Fibroblast of upper back skin (primary cell): ENCODE data around the gene MDC1.
"Not testable (repeated sequence)": the region's sequence is repeated elsewhere in the genome, so short reads cannot be mapped to it uniquely, and the experiment has no call there.

Experiments
- DNase-seq: peaks from one replicate; pipeline ENCODE4 v3.0.0-alpha.2; 2013

The MDC1 gene

DNA sequence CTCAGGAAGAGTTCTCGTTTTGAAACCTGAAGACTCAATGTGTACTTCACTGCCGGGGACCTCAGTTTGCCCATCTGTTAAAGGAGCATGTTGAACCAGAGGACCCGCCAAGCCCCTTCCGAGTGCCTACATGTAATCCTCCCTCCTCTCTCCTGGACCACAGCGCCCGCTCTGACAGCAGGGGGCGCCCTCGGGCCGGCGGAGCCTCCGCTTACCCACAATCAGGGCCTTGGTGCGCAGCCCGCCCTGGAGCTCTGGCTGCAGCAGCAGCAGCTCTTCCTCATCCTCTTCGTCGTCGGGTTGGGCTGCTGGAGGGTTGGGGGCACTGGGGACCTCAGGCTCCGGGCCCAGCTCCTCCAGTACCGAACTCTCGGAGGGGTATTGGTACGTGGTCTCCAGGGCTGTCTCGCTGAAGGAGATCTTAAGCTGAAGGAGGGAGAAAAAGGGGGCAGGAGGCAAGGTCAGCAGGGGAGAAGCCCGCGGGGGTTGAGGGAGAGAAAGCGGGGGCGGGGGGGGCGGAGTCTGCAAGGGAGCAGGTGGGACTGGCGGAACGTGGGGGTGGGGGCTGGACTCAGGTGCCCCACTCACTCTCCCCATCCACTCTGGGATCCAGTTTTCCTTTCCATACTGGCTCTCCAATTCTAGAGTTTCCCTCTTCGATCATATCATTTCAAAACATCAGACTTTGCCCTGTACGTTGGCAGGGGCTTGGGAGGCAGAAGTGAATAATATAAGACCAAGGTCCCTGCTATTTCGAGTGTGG, 37.9 kb downstream of the MDC1 start:
- peak; percentile 77 for DNase-seq

- no peak for DNase-seq
Observed at GRCh38 chr6:30676660-30677285, 40.3 kb downstream of the MDC1 start.

GRCh38 chr6:30672445-30673253, 44.4 kb downstream of the MDC1 start, which contains the start of gene DHX16:
DHX16 (minus strand) TSS chr6:30673006; CDS start chr6:30672841, 165 bp downstream.
- DNase-seq: peak; percentile 98

DNA sequence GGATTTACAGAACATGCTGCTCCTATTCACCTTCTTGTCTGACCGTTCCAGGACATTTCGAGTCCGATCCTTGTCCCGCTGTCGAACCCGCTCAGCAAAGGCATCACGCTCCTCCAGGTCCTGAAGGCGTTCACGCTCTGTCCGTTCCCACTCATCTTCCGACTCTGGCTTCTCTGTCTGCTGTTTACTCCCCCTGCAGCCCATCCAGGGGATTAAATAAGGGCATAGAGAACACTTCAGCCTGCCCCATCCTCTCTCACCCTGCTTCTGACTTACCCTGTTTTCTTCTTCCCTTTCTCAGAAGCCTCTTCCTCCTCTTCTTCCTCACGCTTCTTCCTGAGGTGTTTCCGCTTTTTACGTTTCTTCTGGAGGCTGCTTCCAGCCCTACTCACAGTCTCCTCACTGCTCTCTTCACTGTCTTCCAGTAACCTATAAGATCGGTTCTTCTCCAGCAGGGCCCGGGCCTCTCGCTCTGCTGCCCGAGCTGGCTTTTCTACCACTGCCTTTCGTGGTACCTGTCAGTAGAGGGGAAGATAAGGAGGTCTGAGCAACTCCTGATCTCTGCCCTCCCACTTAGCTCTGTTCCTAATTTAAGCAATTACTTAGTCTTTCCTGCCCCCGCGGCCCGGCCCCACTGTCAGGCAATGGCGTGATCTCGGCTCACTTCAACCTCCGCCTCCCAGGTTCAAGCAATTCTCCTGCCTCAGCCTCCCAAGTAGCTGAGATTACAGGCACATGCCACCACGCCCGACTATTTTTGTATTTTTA, 46.1 kb downstream of the MDC1 start:
- DNase-seq: no peak

DNA sequence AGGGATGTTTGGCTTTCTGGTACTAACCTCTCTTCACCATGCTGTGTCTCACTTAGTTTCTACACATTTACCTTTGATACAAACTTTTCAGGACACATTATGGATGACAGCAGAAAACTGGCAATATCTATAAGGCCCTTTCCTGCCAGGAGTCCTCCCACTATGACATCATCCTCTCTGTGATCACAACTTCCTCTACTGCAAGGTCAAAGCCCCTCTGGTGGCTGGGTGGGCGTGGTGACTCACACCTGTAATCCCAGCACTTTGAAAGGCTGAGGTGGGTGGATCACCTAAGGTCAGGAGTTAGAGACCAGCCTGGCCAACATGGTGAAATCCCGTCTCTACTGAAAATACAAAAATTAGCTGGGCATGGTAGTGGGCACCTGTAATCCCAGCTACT, 50.8 kb downstream of the MDC1 start:
- not testable (repeated sequence) for DNase-seq

DNA sequence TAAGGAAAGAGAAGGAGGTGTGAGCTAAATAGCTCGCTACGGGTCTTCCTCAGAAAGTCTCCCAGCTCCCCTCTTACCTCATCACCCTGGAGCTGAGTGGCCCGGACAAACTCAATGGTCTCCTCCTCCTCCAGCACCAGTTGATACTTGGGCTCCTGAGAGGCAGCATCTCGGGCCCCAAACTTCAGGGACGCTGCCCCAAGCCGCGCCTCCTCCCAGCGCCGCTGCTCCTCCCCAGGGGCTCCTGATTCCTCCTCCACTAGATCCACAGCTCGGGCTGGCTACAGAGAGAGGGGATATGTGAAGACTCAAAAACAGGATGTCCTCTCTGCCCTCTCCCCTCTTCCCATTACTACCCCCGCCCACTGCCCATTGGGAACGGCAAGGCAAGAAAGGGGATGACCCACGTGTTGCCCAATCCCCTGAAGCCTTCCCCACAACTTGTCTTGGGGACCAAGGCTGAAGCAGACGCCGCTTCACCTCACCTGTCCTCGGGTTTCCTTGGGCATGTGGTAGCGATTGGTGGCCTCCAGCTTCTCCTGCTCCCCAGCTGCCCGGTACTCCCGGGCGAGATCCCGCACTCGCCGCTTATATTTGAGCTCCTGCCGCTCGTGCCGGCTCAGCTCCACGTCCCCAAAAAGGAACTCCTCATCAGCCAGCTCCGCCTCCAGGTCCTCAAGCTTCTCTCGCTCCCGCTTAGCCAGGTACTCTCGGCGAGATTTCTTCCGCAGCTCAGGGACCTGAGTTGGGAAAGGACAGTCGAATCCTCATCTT, 51.9 kb downstream of the MDC1 start:
- no peak for DNase-seq

GRCh38 chr6:30657922-30658321, 59.2 kb downstream of the MDC1 start:
- not testable (repeated sequence) for DNase-seq

DNA sequence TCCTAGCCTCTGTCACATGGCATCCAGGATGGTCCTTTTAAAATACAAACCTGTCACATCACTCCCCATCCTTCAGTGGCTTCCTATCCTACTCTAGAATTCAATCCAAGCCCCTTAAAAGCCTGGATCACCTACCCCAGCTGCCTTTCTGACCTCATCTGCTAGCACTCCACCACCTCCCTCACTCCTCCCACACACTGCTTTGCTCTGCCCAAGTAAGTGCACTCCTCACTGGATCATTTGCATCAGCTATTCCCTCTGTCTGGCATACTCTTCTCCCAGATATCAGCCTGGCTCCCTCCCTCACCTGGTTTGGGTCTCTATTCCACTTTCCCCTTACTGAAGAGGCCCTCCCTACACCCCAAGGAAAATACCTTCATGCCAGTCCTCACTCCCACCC, 59.6 kb downstream of the MDC1 start:
- no peak for DNase-seq

GRCh38 chr6:30656513-30656912, 60.6 kb downstream of the MDC1 start:
- DNase-seq: no peak

- no peak for DNase-seq
Observed at GRCh38 chr6:30655743-30656094, 61.4 kb downstream of the MDC1 start.

- no peak for DNase-seq
Observed at GRCh38 chr6:30654798-30655742, 62.0 kb downstream of the MDC1 start.

DNA sequence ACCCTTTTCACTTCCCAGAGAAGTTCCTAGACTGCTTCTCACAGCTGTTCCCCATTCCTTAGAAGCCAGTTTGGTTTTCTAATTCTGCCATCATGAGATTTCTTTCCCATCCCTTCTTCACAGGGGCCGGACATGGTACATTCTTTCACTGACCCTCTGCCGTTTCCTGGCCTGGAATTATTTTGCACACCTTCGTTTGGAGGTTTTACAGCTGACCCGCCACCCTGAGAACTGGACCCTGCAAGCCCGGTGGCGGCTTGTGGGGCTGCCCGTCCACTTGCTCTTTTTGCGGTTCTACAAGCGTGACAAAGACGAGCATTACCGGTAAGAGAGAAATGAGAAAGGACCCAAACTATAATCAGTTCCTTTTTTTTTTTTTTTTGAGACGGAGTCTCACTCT, 65.9 kb downstream of the MDC1 start:
- no peak for DNase-seq
